ENCODE data around the gene RAB27B. TPM values are rescaled to one million over a fixed set of nuclear protein-coding genes. Genes with fewer than 3 reads are reported as not detected.
A peak's percentile ranks its signal among the peaks of the same experiment; 100 is the strongest.
"Not testable (repeated sequence)": the region's sequence is repeated elsewhere in the genome, so short reads cannot be mapped to it uniquely, and the experiment has no call there.

RAB27B gene
- total RNA-seq, 2 experiments from 2014 or later = 0.22 to 0.31 TPM

DNA sequence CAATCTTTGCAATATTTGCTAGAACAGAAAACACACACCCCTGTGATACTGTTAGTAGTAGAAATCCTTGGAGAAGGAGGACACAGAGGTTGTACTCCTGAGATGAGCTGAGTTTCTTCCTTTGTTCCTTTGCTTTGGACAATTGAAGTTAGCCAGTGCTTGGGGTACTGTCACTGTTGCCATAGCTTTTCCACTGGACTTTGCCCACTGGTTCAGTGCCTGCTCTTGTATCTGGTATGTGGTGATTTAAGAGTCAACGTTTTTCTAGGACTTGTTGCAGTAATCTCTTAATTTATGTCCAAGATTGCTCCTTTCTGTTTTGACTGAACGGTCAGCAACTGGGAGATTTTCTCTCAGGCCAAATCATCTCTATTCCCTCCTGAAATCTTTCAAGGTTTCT is 26.1 kb upstream of the RAB27B start:
- Mint-ChIP-seq H3K27ac (no peak overlapping the region), H3K4me3 (no peak overlapping the region), H3K36me3 (no peaks in the 10 kb centered on the region), H3K27me3 (no peaks in the 10 kb centered on the region), H3K9me3 (no peaks in the 10 kb centered on the region), H3K4me1 (ENCODE audit: low read depth) (peaks cover 11% of the 10 kb centered on the region)
- ChIA-PET POLR2A (no interaction called here), CTCF (interaction anchor here (1.5 kb wide), 1 partner anchor 7 kb away, joined by 5 read pairs; no protein-coding TSS in a partner anchor)
- DNase-seq = no peak
- intact Hi-C loops (cut with micrococcal nuclease) = no loop called here

DNA sequence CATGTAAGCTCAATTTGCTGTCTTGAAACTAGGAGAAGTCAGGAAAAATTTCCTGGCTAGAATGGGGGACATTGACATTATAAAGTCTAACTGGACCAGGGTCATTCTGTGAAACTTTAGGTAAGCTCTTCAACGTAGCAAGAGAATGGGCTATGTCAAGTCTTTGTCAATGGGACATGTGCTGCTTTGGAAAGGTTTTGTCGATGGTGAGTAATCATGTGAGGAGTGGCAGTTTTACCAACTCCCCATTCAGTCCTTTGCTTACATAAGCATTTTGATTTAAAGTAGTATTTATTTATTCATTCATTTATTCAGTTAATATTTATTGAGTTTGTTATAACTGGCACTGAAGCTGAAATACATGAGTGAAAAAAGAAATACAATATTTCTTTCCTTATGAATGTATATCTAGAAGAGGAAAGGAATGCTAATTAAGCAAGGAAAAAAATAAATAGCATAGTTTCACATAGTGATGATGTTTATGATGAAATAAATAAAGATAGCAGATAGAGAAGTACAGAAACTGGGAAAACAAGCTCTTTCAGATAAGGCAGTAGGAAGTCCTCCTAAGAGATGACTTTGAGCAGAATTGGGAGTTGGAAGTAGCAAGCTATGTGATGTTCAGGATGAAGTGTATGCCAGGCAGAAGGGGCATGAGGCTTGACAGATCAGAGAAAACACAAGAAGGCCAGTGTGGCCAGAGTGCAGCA is 25.4 kb upstream of the RAB27B start:
- Mint-ChIP-seq H3K27me3 (no peaks in the 10 kb centered on the region), H3K9me3 (no peaks in the 10 kb centered on the region), H3K27ac (no peak overlapping the region), H3K4me1 (ENCODE audit: low read depth) (peaks cover 13% of the 10 kb centered on the region), H3K4me3 (no peak overlapping the region), H3K36me3 (no peaks in the 10 kb centered on the region)
- intact Hi-C loops (cut with micrococcal nuclease) = no loop called here
- no peak for DNase-seq
- ChIA-PET POLR2A (no interaction called here), CTCF (interaction anchor here (1.5 kb wide), 1 partner anchor 8 kb away, joined by 5 read pairs; no protein-coding TSS in a partner anchor)

DNA sequence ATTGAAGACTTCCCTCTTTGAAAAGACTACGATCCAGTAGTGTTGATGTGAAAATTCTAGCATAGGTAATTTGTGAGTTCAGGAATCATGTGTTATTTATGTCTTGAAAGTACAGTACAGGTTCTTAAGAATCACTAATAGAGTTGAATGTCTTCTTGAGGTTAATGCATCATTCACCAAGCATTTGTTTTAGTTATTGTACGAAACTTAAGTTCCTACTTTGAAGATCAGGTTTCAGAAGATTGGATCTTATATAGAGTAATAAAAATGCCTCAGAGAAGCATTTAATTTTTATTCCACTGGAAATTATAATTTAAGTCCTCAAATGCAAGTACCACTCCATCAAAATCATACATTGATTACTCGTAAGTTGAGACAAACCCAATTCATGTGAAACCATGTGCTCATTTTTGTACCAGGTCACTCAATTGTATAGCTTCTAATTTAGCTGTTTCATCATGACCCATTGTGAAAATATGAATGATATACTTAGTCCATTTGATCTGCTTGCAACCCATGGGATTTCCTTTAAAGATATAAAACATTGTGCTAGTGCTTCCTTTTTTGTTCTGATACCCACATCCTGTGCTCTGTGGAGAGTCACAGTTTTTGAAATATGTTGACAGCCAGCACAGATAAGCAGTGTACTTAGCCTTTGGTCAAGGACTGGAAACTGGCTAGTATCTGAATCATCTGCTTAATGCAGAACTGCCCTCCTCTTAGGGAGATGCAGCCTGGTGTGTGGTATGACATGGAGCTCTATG is 22.5 kb upstream of the RAB27B start:
- H3K27ac Mint-ChIP-seq = no peak overlapping the region
- DNase-seq = no peak
- H3K27me3 Mint-ChIP-seq = no peaks in the 10 kb centered on the region
- no peak overlapping the region for H3K4me3 Mint-ChIP-seq
- H3K4me1 Mint-ChIP-seq (ENCODE audit: low read depth) = peaks cover 13% of the 10 kb centered on the region
- CTCF ChIA-PET = no interaction called here
- intact Hi-C loops (cut with micrococcal nuclease) = loop anchor here (2.0 kb wide), 2 partner anchors 23 to 29 kb away; partner anchors contain the start of gene RAB27B
- POLR2A ChIA-PET = no interaction called here
- no peaks in the 10 kb centered on the region for H3K36me3 Mint-ChIP-seq
- H3K9me3 Mint-ChIP-seq = no peaks in the 10 kb centered on the region

DNA sequence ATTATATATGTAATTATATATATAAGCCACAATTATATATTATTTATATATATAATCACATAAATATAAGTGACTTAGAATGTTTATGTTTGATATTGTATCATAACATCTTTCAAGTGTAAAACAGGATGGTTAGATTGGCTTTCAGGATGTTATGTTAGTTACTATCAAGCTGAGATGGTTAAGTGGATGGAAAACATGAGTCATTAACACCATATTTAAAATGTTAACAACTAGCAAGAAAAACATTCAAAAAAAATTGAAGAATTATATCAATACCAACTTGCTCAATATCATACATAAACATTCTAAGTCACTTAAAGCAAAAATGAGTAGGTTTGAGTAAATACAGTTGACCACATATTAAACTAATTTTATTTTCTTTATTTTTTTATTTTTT is 21.8 kb upstream of the RAB27B start:
- ChIA-PET POLR2A (no interaction called here), CTCF (no interaction called here)
- H3K27me3 Mint-ChIP-seq = no peaks in the 10 kb centered on the region
- intact Hi-C loops (cut with micrococcal nuclease) = loop anchor here (2.0 kb wide), 1 partner anchor 22 kb away; the partner anchor contains the start of gene RAB27B
- no peak overlapping the region for H3K4me3 Mint-ChIP-seq
- peaks cover 13% of the 10 kb centered on the region for H3K4me1 Mint-ChIP-seq (ENCODE audit: low read depth)
- no peaks in the 10 kb centered on the region for H3K9me3 Mint-ChIP-seq
- no peak for DNase-seq
- no peaks in the 10 kb centered on the region for H3K36me3 Mint-ChIP-seq
- H3K27ac Mint-ChIP-seq = no peak overlapping the region

DNA sequence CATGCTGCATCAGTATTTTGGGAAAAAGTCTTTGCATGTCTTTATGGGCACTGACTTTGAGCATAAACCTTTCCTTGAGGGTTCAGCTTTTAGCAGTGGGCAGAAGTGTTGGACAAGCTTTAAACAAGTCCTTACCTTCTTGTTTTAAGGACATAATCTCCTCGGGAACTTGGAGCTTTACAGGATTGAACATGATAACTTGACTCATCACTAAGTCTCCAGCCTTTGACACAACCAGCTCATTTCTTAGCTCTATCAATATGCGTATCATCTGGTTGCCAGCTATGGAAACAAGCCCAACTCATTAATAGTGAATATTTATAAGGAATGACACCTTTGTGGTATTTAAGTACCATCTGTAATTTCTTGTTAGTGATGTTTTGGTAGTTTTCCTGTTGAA is 21.0 kb upstream of the RAB27B start:
- H3K36me3 Mint-ChIP-seq = no peaks in the 10 kb centered on the region
- peaks cover 13% of the 10 kb centered on the region for H3K4me1 Mint-ChIP-seq (ENCODE audit: low read depth)
- CTCF ChIA-PET = no interaction called here
- intact Hi-C loops (cut with micrococcal nuclease) = loop anchor here (2.0 kb wide), 1 partner anchor 21 kb away; the partner anchor contains the start of gene RAB27B
- H3K4me3 Mint-ChIP-seq = no peak overlapping the region
- no peaks in the 10 kb centered on the region for H3K27me3 Mint-ChIP-seq
- DNase-seq = no peak
- POLR2A ChIA-PET = no interaction called here
- no peaks in the 10 kb centered on the region for H3K9me3 Mint-ChIP-seq
- H3K27ac Mint-ChIP-seq = no peak overlapping the region

DNA sequence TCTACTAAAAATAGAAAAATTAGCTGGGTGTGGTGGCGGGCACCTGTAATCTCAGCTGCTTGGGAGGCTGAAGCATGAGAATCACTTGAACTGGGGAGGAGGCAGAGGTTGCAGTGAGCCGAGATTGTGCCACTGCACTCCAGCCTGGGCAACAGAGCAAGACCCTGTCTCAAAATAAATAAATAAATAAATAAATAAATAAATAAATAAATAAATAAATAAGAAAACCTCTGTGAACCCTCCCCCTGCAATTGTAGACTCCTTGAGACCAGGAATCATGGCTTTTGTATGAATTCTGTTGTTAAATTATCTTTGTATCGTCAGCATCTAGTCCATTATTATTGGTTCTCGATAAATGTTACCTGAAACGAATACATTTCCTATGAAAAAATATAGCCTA is 17.6 kb upstream of the RAB27B start:
- H3K36me3 Mint-ChIP-seq; H3K27me3 Mint-ChIP-seq; H3K4me3 Mint-ChIP-seq; POLR2A ChIA-PET; intact Hi-C loops (cut with micrococcal nuclease); H3K9me3 Mint-ChIP-seq; CTCF ChIA-PET; H3K27ac Mint-ChIP-seq; DNase-seq: not testable (repeated sequence)
- H3K4me1 Mint-ChIP-seq (ENCODE audit: low read depth) = peaks cover 16% of the 10 kb centered on the region

DNA sequence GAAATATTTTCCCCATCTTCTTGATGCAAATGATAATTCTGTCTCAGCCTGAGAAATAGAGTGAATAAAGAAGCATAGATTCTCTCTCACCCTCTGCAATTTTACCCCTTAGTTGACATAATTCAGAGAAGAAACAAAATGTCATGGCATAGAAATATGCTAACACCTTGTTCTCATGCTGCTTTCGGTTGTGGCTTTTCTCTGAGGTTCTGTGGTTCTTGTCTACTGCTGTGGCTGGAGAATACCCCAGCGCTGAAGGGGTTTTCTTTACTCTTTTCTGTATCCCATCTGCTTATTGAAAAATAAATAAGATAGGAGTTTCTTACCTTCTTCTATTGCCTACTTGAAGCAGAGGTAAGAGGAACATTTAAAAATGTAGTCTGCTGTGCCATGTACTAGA is 15.4 kb upstream of the RAB27B start:
- Mint-ChIP-seq H3K36me3 (no peaks in the 10 kb centered on the region), H3K27me3 (no peaks in the 10 kb centered on the region), H3K9me3 (no peaks in the 10 kb centered on the region), H3K4me1 (ENCODE audit: low read depth) (peaks cover 8% of the 10 kb centered on the region), H3K4me3 (no peak overlapping the region), H3K27ac (no peak overlapping the region)
- peak; percentile 14 for DNase-seq
- ChIA-PET CTCF (no interaction called here), POLR2A (no interaction called here)
- intact Hi-C loops (cut with micrococcal nuclease) = no loop called here

DNA sequence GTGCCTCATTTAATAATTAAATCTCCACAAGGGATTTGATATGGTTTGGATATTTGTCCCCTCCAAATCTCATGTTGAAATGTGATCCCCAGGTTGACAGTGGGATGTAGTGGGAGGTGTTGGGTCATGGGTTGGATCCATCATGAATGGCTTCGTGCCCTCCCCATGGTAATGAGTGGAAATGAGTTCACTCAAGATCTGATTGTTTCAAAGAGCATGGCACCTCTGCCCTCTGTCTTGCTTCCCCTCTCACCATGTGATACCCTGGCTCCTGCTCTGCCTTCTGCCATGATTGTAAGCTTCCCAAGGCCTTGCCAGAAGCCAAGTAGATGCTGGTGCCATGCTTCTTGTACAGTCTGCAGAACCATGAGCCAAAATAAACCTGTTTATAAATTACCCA is 15.0 kb upstream of the RAB27B start:
- no peaks in the 10 kb centered on the region for H3K9me3 Mint-ChIP-seq
- H3K4me1 Mint-ChIP-seq (ENCODE audit: low read depth) = peaks cover 8% of the 10 kb centered on the region
- no peak overlapping the region for H3K27ac Mint-ChIP-seq
- DNase-seq = no peak
- POLR2A ChIA-PET = no interaction called here
- no peak overlapping the region for H3K4me3 Mint-ChIP-seq
- CTCF ChIA-PET = no interaction called here
- intact Hi-C loops (cut with micrococcal nuclease) = no loop called here
- no peaks in the 10 kb centered on the region for H3K36me3 Mint-ChIP-seq
- H3K27me3 Mint-ChIP-seq = no peaks in the 10 kb centered on the region

DNA sequence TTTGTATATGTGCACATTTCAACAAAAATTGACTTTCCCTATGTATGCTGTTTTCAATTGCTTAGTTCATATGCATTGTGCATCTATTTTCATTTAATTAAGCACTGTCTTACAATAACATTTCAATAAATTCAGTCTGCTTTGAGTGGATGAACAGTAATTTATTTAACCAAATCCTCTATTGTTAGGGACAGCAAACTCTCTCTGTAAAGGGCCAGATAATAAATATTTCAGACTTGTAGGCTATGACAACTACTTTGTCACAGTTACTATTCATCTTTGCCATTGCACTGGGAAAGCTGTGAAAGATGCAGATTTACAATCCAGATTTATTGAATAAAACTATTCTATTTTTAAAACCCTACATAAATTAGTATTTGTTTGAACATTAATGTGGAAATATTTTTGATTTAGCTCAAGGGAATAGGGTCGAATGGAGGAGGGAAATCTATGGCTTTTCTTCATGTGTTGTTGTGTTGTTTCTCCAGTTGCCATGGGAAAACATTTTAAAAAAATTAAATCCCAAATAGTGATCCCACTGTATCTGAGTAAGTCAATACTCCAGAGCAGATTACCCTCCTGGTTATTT is 14.2 kb upstream of the RAB27B start:
- POLR2A ChIA-PET = no interaction called here

DNA sequence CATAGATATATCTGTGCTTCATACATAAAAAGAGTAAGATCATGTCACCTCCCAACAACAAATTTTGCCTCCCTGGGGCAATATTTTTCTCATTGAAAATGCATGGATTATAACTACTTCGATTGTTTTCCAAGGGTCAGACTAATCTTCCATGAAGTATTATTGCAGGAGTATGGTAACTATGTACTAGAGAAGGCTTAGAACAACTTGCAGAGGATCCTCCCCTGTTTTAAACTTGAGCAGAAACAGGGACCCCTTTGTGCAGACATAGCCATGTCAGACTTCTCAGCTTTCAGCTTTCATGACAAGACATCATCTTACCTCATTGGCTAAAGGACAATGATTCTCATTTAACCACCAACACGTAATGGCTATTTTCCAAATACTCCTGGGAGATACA is 13.2 kb upstream of the RAB27B start:
- ChIA-PET CTCF (no interaction called here), POLR2A (no interaction called here)
- Mint-ChIP-seq H3K36me3 (no peaks in the 10 kb centered on the region), H3K9me3 (no peaks in the 10 kb centered on the region), H3K4me3 (no peak overlapping the region), H3K4me1 (ENCODE audit: low read depth) (peaks cover 8% of the 10 kb centered on the region), H3K27ac (no peak overlapping the region), H3K27me3 (no peaks in the 10 kb centered on the region)
- intact Hi-C loops (cut with micrococcal nuclease) = no loop called here
- DNase-seq = no peak

More for the DNA sequence above, 14.2 kb upstream of the RAB27B start:
- Mint-ChIP-seq H3K36me3 (no peaks in the 10 kb centered on the region), H3K27ac (no peak overlapping the region), H3K9me3 (no peaks in the 10 kb centered on the region), H3K4me1 (ENCODE audit: low read depth) (peaks cover 8% of the 10 kb centered on the region), H3K4me3 (no peak overlapping the region), H3K27me3 (no peaks in the 10 kb centered on the region)
- intact Hi-C loops (cut with micrococcal nuclease) = no loop called here
- no peak for DNase-seq
- CTCF ChIA-PET = no interaction called here

DNA sequence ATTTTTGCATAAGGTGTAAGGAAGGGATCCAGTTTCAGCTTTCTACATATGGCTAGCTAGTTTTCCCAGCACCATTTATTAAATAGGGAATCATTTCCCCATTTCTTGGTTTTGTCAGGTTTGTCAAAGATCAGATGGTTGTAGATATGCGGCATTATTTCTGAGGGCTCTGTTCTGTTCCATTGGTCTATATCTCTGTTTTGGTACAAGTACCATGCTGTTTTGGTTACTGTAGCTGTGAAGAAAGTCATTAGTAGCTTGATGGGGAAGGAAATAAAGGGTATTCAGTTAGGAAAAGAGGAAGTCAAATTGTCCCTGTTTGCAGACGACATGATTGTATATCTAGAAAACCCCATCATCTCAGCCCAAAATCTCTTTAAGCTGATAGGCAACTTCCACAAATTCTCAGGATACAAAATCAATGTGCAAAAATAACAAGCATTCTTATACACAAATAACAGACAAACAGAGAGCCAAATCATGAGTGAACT is 7.4 kb upstream of the RAB27B start:
- H3K9me3 Mint-ChIP-seq = not testable (repeated sequence)

DNA sequence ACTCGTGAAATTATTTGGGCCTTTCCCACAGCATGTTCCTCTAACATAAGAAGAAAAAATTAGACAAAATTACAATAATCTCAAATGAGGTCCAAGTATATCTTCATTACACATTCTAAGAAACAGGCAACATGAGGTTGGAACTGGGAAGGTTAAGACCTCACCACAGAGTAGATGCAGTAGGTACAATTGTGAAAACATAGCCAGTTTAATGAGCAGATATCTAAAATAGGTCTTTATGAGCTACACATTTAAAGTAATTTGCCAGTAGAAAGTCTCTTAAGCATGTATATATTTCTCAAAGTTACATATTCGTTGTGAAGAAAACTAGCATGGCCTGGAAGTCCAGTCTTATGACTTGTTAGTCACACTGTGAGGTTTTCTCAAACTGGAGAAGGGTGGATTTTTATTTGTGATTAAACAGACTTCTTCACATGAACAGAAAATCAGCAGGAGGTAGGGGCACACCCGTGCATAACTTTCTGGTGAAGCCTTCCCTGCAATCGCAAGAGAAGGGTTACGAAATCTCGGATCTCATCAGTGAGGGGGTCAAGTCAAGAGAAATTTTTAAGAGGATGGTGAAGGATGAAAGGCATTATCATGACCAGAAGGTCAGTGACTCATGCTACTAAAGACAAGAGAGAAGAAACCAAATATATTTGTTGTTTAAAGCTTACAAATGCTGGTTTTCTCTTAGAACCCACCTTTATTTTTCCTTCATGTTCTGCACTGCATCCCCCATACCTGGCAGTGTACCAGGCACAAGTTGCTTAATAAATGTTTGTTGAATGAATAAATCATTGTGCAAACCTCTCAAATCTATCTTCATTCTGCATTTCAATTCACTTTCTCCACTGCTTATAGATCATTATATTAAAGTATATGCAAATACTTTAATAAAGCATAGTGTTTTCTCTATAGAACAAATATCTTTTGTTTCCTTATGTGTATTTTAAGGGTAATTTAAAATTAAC is 5.1 kb upstream of the RAB27B start:
- Mint-ChIP-seq H3K27ac (no peak overlapping the region), H3K27me3 (no peaks in the 10 kb centered on the region), H3K4me3 (no peak overlapping the region), H3K36me3 (no peaks in the 10 kb centered on the region), H3K4me1 (ENCODE audit: low read depth) (peaks cover 8% of the 10 kb centered on the region), H3K9me3 (no peaks in the 10 kb centered on the region)
- no peak for DNase-seq
- intact Hi-C loops (cut with micrococcal nuclease) = no loop called here
- CTCF ChIA-PET = no interaction called here
- POLR2A ChIA-PET = no interaction called here

More for the DNA sequence above, 7.4 kb upstream of the RAB27B start:
- H3K36me3 Mint-ChIP-seq; H3K27me3 Mint-ChIP-seq; H3K4me1 Mint-ChIP-seq (ENCODE audit: low read depth); POLR2A ChIA-PET; intact Hi-C loops (cut with micrococcal nuclease); H3K4me3 Mint-ChIP-seq; CTCF ChIA-PET; DNase-seq; H3K27ac Mint-ChIP-seq: not testable (repeated sequence)

Measured in activated CD4-positive, alpha-beta memory T cell treated with anti-CD3 and anti-CD28 coated beads for 36 hours (primary cell).